Skin epidermis (tissue), 12 donors: ENCODE data around the gene ABHD18.
"Not testable (repeated sequence)": the region's sequence is repeated elsewhere in the genome, so short reads cannot be mapped to it uniquely, and the experiment has no call there.

ENCODE experiments used
- H3K27ac ChIP-seq, 21 experiments: fragments of 200-600 bp; sonication (generic) in 11 of 21; one replicate each; pipeline ENCODE4 v1.5.0; 2020; ENCODE audit warnings: mild to moderate bottlenecking in 3 of 21, inconsistent platforms in 2 of 21, moderate library complexity in 2 of 21
- H3K4me3 ChIP-seq, 7 experiments: fragments of 200-600 bp; sonication (generic) in 2 of 7; one replicate each; pipeline ENCODE4 v1.5.0; 2020; ENCODE audit warnings: inconsistent platforms in 2 of 7, mild to moderate bottlenecking in 2 of 7, moderate library complexity in 1 of 7

ABHD18 gene

GRCh38 chr4:127982445-127982844 lies 17.2 kb downstream of the ABHD18 start:
- Histone ChIP-seq H3K27ac (no peak overlapping the region), H3K4me3 (no peak overlapping the region)

GRCh38 chr4:127985989-127986388 lies 20.8 kb downstream of the ABHD18 start:
- H3K4me3 ChIP-seq, result no peak overlapping the region
- H3K27ac ChIP-seq, result no peak overlapping the region

DNA sequence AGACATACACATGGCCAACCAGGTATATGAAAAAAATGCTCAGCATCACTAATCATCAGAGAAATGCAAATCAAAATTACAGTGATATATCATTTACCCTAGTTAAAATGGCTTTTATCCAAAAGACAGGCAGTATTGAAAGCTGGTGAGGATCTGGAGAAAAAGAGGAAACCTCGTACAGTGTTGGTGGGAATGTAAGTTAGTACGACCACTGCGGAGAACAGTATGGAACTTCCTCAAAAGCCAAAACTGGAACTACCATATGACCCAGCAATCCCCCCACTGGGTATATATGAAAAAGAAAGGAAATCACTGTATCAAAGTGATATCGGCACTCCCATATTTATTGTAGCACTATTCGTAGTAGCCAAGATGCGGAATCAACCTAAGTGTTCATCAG lies 23.4 kb downstream of the ABHD18 start:
- Histone ChIP-seq H3K4me3 (no peak overlapping the region), H3K27ac (no peak overlapping the region)

- Histone ChIP-seq H3K27ac (peak overlapping the region in 3 of 21 experiments; percentile 17 to 48 (median 32)), H3K4me3 (no peak overlapping the region)
These were observed 27.9 kb downstream of the ABHD18 start for GRCh38 chr4:127993151-127993550.

DNA sequence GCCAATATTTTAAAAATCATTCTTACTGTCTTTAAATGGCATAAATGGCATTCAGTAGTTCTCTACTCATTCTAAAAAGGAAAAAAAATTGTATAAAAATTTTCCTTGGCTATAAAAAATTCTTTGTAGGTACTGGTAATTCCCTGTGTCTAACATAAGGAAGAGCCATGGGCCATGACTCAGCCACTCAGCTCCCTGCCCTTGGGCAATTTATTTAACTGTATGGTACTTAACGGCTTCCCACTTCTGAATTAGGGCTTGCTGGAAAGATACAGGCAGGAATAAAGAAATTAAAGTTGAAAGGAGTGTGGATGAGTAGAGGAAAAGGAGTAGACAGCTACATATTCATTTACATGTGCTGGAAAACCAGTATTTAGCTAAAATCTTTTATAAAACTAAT lies 30.6 kb downstream of the ABHD18 start:
- Histone ChIP-seq H3K4me3 (no peak overlapping the region), H3K27ac (no peak overlapping the region)

- H3K4me3 ChIP-seq, H3K27ac ChIP-seq: not testable (repeated sequence)
These were observed 31.3 kb downstream of the ABHD18 start for GRCh38 chr4:127996521-127996920.

DNA sequence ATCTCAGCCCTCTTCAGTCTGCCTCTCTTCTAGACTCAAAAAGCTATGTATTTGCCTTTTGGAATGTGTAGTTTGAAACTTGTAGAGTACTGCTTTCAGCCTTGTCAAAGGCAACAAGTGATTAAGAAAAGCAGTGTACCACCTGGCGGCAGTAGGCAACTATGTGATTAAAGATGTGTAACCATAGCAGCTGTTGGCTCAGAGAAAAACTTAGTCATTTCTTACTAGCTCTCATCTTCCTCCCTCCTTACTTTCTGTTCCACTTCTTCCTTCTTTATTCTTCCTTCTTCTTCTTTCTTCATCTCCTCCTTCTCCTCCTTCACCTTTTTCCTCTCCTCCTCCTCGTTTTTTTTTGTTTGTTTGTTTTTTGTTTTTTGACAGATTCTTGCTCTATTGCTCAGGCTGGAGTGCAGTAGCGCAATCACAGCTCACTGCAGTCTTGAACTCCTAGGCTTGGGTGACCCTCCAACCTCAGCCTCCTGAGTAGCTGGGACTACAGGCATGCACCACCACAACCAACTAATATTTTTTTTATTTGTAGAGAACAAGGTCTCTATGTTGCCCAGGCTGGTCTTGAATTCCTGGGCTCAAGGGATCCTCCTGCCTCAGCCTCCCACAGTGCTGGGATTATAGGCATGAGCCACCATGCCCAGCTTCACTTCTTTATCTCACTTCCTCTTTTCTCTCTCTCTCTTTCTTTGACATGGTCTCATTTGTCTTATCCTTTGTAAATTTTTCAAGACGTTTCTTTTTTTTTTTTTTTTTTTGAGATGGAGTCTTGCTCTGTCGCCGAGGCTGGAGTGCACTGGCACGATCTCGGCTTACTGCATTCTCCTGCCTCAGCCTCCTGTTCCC lies 32.6 kb downstream of the ABHD18 start:
- H3K4me3 ChIP-seq, result no peak overlapping the region
- H3K27ac ChIP-seq, result no peak overlapping the region

DNA sequence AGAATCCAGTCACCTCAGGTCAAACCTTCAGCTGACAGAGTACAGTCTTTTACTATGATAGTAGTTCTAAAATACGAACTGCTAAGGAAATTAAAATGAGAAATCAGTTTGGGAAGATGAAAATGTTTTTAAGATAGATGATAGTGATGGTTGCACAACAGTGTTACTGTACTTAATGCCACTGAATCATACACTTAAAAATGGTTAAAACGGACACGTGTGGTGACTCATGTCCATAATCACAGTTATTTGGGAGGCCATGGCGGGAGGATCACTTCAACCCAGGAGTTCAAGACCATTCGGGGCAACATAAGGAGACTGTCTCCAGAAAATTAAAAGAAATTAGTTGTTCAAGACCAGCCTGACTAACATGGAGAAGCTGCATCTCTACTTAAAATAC lies 41.4 kb downstream of the ABHD18 start:
- Histone ChIP-seq H3K4me3 (no peak overlapping the region), H3K27ac (no peak overlapping the region)

DNA sequence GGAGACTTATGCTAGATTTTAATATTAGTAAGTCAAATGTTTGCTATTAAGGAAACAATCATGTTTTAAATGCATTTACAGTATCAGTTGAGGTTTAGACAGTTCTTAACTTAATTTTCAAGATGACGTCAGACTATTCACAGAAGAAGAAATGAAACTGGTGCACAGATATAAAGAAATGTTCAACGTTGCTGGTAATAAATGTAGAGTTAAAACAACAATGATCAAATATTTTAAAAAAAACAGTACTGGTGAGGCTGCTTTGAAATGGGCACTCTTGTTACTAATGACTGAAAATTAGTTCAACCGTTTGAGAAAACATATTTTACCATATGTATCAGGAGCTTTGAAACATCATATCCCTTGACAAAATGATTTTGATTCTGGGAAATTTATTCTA lies 44.2 kb downstream of the ABHD18 start:
- H3K4me3 ChIP-seq, result no peak overlapping the region
- H3K27ac ChIP-seq, result no peak overlapping the region

- no peak overlapping the region for H3K27ac ChIP-seq
- H3K4me3 ChIP-seq, result no peak overlapping the region
These were observed 60.1 kb downstream of the ABHD18 start for GRCh38 chr4:128025319-128025718.

DNA sequence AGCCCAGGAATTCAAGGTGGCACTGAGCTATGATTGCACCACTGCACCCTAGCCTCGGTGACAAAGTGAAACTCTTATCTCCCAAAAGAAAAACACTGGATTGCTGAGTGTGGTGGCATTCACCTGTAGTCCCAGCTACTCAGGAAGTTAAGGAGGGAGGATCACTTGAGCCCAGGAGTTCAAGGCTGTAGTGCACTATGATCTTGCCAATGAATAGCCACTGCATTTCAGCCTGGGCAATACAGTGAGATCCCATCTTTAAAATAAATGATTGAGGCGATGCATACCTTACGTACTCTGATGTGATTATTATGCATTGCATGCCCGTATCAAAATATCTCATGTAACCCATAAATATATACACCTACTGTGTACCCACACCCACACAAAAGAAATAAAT lies 64.7 kb downstream of the ABHD18 start:
- Histone ChIP-seq H3K27ac (no peak overlapping the region), H3K4me3 (no peak overlapping the region)

- H3K4me3 ChIP-seq, result no peak overlapping the region
- H3K27ac ChIP-seq, result no peak overlapping the region
These were observed 66.7 kb downstream of the ABHD18 start for GRCh38 chr4:128031756-128032384.

- Histone ChIP-seq H3K4me3 (no peak overlapping the region), H3K27ac (no peak overlapping the region)
These were observed 74.4 kb downstream of the ABHD18 start for GRCh38 chr4:128039568-128039967.

DNA sequence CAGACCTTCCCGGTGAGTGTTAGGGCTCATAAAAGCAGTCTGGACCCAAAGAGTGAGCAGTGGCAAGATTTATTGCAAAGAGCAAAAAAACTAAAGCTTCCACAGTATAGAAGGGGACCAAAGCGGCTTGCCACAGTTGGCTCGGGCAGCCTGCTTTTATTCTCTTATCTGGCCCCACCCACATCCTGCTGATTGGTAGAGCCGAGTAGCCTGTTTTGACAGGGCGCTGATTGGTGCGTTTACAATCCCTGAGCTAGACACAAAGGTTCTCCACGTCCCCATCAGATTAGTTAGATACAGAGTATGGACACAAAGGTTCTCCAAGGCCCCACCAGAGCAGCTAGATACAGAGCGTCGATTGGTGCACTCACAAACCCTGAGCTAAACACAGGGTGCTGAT lies 81.8 kb downstream of the ABHD18 start:
- H3K27ac ChIP-seq, H3K4me3 ChIP-seq: not testable (repeated sequence)

- H3K4me3 ChIP-seq, result not testable (repeated sequence)
These were observed 82.3 kb downstream of the ABHD18 start for GRCh38 chr4:128047514-128047913.

GRCh38 chr4:128051229-128051628 lies 86.0 kb downstream of the ABHD18 start:
- not testable (repeated sequence) for H3K4me3 ChIP-seq, H3K27ac ChIP-seq

More at GRCh38 chr4:128047514-128047913, 82.3 kb downstream of the ABHD18 start:
- H3K27ac ChIP-seq, result not testable (repeated sequence)

- H3K4me3 ChIP-seq, H3K27ac ChIP-seq: not testable (repeated sequence)
These were observed 89.7 kb downstream of the ABHD18 start for GRCh38 chr4:128054907-128055306.

DNA sequence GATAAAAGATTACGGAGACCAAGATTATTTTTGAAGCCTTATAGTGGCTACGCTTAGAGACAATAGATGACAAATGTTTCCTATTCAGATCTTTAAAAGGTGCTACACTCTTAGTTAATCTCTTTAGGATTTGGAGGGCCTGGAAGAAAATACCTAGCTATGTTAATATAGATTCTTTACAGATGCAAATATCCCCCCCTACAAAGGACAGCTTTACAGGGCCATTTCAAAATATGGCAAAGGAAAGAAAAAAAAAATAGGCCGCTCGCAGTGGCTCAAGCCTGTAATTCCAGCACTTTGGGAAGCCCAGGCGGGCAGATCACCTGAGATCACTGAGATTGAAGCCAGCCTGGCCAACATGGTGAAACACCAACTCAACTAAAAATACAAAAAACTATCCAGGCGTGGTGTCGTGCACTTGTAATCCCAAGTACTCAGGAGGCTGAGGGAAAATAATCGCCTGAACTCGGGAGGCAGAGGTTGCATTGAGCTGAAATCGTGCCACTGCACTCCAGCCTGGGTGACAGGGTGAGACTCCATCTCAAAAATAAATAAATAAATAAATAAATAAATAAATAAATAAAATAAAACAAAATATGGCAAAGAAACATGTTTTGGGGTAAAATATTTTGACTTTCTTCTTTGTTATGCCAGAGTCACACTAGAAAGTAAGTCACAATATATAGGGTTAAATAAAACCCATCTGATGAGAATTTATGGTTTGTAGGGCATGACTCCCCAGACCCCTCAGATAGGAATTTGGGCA lies 90.4 kb downstream of the ABHD18 start:
- H3K4me3 ChIP-seq, H3K27ac ChIP-seq: not testable (repeated sequence)

GRCh38 chr4:128056396-128056795 lies 91.2 kb downstream of the ABHD18 start:
- Histone ChIP-seq H3K4me3 (no peak overlapping the region), H3K27ac (no peak overlapping the region)

DNA sequence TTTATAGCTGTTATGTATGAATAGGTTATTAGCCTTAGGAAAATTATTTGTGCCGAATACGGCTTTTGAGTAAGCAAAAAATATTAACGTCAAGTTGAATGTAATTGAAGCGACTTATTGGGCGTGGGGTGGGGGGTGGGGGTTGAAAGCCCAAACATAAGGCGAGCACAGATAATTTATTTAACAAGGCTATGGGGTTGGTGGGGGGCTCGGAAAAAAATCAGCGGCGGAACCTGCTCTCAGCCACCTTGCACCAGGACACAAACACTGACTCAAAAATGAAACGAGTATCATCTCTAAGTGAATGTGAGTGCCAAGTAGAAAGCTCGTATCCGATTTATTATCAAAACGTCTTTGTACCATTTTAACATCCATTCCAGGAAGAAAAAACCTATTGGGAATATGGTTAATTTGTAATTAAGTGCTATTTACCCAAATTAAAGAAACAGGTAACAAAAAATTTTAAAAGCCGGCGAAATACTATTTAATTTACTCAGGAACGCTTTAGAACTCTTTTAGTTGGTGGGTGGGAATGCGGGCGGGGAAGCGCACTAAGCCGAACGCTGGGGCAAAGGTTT lies 95.0 kb downstream of the ABHD18 start:
- peak overlapping the region; percentile 77 to 99 (median 94) for H3K27ac ChIP-seq
- H3K4me3 ChIP-seq, result peak overlapping the region; percentile 74 to 94 (median 84)
